Left cardiac atrium (tissue), 4 donors: Measurements from ENCODE around the gene HMX1. TPM values are rescaled to one million over a fixed set of nuclear protein-coding genes. Genes with fewer than 3 reads are reported as not detected.

Source experiments
- ATAC-seq, 2 donors: fragments of 200-7000 bp; cut with Tn5 transposase; one replicate each; pipeline ENCODE4 v1.9.1; 2020; ENCODE audit warnings: mild to moderate bottlenecking in 2 of 2, moderate library complexity in 2 of 2
- DNase-seq: peaks from one replicate; pipeline ENCODE4 v3.0.0-alpha.2; 2020
- intact Hi-C, 2 donors: fragments of 100-400 bp; cut with DNase I; formaldehyde crosslinking; loops; one replicate each; pipeline versions ENCODE4 v1.14.1 to v1.15.1; 2022 to 2023
- total RNA-seq, 2 donors: library from RNA; stranded (reverse); fragmentation: NEBNext Ultra II Directional; extraction: Animal tissue kit (Norgen Biotek cat#: 25700); gene quantifications; one replicate each; pipeline ENCODE4 v1.2.1, GENCODE V29; 2021
- donor health status: DM: no; HTN: yes; CAD: no.
- donor health status: DM: no; HTN: yes; CAD: no; lungs with severe emphysema.
- donor health status: DM: yes; HTN: yes; CAD: no.
- donor health status: Dilated cardiomyopathy.

Gene HMX1
- total RNA-seq, 2 donors from 2014 or later: not detected

DNA sequence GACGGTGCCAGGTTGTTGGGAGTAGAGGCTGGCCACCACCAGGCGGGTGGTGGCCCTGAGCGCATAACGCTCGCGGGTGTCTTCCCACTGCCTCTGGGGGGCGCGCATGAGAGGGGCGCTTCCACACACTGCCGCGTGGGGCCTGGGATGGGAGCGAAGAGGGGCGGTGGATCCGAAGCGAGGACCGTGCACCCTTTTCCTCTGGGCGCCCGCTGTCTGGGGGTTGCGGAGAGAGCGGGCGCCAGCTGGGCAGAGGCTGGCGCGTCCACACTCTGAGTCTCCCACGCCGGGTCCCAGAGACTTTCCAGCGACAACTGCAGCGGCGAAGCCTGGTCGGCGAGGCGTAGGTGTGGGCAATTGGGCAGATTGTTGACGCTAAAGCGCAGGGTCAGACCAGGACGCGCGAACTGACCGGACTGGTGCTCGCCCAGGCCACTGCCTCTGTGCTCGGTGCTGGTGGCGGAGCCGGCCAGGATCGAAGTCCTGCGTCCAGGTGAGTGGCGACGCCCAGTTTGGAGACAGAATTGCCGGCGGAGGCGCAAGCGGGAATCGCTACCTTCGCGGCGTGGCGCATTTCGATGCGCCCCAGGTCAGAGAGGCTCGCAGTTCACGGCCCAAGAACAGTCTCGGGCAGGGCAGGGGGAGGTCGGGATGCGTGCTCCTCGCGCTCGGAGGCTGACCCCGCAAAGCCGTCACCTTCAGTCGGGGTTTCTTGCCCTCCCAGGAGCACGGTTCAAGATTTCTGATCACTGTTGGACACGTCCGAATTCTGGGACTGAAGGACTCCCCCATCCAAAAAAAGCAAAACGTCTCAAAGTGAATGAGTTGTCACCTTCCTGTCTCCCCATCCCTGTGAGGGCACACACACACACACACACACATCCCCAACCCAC is 2.6 kb upstream of the HMX1 start:
- intact Hi-C loops: no loop called here
- ATAC-seq: no peak
- no peak for DNase-seq

DNA sequence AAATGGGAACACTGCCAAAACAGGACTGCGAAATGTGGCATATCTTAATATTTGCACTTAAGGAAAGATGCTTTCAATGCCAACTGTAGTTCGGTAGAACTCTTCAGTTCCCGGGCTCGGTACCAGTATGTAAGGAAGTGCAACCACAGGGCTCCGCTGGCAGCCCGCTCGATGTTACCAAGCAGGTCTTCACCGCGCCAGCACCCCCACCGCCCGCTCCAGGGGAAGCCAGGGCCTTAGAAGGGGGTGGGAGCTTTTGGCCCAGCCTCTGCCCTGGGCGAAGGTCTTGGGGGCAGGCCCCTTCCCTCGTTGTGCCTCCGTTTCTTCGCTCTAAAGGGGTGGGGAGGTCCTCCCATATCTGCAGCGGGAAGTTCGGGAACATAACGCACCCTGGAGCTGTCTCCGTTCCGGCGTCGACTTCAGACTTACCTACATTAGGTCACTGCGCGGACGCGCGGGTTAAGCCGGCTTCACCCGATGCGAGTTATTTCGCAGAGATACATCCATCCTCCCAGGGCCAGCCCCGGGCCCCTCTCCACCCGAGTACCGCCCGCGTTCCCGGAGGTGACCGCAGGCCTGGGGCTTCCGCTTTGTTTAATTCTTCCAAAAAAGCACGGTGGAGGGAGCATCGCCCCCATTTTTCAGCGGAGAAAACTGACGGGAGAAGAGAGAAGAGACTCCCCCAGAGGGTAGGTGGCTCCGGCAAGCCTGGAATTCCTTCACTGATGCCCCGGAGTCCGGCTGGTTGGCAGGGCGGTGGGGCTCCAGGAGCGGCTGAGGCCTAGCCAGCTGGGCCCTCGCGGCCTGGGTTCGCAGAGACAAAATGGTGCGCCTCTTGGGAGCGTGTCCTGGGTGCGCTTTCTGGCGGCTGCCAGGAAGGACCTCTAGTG is 1.0 kb upstream of the HMX1 start:
- ATAC-seq: no peak
- intact Hi-C loops: no loop called here
- DNase-seq: no peak

DNA sequence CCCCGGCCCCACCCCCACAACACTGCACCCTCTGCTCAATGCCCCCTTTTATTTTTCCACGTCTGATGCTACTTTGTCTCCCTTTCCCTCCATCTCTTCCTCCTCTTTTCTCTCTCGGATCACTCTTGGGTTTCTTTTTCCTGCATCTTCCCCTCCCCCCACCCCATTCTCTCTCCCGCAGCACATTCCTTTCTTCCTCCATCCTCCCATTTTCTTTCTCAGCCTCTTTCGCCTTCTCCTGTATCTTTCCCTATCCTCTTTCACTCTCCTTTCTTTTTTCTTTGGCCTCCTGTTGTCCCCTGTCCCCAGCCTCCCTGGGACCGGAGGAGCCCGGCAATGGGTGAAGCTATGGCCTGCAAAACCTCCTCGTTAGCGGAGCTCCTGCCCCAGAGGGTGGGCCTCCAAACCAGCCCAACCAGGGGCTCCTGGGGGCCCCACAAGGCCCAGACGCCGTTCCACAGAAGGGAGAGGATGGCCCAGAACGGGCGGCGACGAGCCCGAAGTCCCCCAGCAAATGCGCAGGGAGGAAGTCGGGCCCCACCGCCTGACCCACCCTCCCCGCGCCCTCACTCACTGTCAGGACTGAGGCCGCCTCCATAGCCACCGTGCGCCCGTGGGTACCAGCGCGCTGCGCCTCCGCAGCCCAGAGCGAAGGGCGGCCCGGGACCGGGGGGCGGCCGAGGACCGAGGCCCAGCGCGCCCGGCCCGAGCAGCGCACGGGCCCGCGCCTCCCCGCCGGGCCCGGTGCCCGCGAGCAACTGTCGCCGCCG is 807 bp downstream of the HMX1 start:
- DNase-seq (no peak), ATAC-seq (no peak)
- intact Hi-C loops: no loop called here

DNA sequence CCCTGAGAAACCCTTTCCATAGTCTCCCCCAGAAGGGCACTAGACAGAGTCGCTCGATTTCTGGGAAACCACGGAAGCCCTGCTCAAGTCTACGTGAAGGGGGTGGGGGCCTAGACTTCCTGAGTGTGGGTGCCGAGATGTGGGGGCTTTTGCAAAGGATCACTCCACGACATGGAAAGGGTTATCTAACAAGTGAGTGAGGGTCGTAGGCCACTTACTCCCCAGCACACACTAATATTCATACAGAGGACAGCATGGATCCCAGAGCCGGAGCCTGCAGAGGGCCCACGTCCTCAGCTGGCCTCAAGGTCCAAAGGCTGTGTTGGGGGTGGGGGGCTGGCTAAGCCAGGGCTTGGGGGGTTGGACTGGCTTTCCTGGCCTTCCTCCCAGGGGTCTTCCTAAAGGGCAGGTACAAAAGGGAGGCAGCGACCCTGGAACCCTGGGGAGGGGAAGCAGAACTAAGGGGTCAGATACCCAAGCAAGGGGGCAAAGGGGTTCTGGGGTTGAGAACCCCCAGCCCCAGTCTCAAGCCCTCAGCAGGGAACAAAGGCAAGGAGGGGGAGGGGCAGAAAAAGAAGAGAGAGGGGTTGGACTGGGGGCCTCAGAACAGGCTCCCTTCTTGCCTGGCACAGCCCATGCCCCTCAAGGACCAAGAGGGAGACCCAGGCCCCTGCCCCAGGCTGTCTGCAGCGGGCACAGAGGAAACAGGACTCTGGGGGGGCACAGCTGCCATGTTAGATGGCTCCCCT is 1.6 kb downstream of the HMX1 start:
- ATAC-seq (no peak), DNase-seq (no peak)
- intact Hi-C loops: no loop called here

DNA sequence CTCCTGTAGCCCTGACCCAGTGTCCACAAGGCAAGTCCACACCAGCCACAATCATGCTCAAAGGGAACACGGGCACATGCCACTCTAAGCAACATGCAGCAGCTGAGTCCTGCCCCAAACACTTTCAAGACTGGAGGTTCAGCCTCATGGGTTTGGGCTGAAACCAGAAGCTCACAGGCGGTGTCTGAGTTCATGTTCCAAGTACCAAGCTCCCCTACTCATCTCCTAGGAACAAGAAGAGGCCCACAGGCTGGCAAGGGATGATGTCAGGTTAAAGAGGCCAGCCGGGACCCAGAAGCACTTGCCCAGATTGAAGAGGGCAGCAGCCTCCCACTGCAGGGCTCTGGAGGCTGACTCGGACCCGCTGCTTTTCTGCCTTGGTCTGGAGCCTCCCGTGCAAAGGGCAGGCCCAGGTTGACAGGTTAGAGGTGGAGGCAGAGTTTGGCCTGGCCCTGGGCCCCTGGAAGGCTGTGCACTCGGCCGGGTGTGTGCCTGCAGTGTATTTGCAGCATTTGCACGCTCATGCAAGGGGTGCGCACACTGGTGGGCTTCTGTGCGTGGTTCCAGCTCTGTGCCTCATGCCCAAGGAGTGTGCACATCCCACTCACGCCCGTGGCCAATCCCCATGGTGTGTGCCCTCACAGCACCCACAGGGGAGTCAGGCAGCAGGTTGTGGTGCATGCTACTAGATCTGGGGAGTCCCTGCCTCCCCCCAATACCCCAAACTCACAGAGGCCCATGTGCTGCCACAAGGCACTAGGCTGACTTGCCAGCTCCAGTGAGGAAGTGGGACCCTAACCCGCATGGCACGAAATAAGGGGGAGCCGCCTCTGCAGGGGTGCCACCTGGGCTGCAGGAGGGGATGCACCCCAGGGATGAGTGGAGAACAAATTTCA is 2.4 kb downstream of the HMX1 start:
- no peak for ATAC-seq
- DNase-seq: no peak
- intact Hi-C loops: no loop called here

DNA sequence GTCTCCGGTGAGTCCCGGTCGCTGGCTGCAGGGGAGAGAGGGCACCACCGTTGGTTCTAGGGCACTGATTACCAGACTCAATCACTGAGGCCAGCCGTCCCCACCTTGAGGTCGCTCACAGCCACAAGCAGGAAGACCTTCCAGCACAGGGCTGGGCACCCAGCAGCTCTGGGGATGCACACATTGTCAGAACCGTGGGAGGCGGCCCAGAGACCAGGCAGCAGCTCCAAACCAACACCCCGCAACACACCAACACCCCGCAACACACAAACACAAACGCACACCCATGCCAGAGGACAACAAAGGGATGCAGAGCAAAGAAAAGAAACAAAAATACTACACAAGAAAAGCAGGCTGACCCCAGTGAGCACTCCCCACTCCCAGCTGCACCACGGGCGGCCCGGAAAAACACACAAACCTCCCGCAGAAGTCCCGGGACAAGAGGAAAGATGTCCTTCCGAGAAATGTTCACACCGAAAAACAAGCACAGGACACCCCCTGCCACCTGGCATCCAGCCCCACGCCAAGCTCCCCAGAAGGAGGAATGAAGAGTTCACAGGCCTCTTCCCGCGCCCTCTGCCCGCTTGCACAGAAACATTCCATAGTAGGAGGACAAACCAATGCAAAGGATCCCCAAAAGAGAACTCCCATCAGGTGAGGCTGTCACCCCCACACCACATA is 3.2 kb downstream of the HMX1 start:
- no peak for DNase-seq
- ATAC-seq: no peak
- intact Hi-C loops: no loop called here

DNA sequence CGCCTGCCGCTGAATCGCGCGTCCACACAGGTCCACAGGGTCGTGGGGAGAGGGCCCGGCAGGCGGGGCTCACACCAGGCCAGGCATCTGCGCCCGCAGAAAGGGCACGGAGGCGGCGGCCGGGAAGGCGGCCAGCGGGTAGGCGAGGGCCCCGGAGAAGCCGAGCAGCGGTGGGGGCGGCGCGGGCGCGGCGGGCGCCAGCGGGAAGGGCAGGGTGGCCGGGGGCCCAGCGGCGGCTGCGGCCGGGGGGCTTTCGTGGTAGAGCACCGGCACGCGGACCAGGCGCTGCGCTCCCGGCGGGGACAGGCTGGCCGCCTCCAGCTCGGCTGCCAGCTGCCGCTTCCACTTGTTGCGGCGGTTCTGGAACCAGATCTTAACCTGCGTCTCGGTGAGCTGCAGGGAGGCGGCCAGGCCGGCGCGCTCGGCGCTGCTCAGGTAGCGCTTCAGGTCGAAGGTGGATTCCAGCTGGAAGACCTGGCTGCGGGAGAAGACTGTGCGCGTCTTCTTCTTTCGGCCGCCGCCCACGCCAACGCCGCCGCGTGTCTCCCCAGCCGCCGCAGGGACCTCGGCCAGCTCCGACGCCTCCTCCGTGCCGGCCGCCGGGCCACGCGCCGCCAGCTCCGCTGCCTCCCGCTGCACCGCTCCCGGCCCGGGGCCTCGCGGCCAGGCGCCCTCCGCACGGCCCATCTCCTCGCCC is 3.9 kb downstream of the HMX1 start:
- DNase-seq (no peak), ATAC-seq (no peak)
- intact Hi-C loops: no loop called here

DNA sequence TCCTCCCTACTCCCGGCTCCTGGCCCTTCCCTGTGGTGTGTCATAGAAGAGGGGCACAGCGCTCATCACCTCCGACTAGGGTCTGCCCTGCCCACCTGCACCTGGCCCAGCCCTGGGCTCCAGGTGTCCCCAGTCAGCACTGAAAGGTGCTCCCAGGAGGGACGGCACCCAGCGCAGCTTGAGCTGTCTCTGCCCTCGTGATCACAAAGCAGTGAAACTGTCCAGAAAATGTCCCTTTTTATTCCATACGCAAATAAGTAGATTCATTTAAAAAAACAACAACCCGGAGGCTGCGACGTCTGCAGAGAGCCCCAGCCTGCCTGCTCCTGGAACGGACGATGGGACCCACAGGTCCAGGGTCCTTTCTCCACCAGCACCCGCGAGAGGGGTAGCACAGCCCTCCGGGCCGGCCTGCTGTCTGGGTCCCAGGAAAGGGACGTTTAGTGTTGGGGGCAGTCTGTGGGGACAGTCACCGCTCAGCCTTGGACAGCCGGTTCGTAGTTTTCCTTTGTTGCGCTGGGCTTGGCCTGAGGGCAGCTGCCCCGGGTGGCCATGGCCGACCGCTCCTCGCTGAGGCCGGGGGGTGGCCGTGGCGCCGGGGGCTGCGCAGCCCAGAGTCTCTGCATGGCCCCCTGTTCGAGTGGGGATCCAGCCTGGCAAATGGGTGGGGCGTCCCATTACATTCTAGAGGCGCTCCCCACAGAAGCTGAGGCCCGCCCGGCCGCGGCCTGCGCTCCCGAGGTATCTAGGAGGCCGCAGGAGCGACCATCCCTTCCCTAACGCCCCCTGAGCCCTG is 4.6 kb downstream of the HMX1 start:
- intact Hi-C loops: no loop called here
- DNase-seq: no peak
- ATAC-seq: no peak

DNA sequence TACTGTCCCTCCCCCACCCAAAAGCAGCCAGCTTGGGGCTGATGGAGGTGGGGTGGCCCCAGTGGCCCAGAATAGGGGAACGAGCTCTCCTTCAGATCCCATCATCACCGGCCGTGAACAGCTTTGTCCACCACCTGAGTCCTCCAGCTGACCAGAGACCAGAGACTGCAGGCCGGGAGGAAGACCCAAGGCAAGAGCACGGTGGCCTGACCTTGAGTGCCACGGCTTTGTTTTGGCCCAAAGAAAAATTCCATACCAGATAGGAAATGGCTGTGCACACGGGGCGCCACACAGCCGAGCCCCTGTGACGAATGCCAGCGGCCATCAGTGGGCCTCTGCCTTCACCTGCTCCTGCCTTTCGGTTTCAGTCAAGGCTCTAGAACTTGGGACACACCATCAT is 5.2 kb downstream of the HMX1 start:
- intact Hi-C loops: no loop called here
- no peak for DNase-seq
- no peak for ATAC-seq

DNA sequence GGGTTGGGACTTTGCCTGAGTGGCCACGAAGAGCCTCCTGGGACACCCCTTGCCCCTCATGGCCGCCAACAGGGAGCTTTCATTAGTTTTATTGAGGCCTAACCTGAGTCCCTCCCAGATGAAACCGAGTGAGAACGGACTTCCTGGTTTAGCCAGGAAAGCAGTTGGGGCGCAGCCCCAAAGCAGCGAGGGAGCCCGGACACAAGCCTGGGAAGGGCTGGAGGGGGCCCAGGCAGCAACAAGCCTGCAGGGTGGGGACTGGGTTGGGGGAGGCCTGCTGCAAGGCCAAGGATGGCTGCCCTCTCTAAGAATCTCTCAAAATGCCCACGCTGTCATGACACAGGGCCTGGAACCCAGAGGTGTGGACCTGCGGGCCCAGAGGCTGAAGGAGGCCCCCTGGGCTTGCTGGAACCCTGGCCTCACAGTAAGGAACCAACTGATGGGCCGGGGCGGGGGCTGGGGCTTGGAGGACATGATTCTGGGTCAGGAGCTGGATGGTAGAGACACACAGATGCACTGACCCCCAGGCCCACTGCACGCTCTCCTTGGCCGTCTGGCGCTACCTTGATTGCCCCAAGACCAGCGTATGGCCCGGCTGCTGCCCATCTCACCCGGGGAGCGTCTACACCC is 5.8 kb downstream of the HMX1 start:
- intact Hi-C loops: no loop called here
- no peak for DNase-seq
- no peak for ATAC-seq

DNA sequence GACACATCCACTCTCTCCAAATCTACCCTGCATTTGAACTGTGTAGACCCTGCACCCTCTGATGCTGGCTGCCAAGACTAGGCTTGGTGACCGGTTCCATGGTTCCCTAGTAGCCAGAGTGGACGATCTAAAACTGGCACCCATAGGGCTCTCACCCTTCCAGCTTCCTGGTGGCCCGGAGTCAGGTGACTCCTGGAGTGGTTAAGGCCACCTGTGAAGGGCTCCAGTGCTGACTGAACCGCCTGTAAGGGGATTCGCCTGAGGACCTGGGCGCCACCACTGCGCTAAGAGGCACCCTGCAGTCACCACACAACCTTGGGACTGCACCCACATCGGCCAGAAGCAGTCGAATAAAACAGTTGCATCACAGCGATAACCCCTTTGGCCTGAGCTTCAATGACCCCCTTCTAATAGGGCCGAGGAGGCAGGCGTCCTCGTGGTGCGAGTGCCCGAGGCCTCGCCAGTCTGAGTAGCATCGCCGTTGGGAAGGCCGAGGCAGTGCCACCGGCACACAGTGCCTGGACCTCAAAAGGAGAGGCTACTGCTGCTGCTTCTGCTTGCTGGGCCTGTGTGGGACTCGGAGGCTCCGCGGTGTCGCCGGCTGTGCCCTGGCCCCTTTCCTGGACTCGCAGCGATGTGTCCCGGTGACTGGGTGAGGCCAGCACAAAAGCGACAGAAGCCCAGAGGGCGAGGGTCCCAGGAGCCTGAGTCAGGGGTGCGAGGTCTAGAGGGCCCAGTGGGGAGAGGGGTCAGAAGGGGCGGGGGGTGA is 6.5 kb downstream of the HMX1 start:
- DNase-seq (no peak), ATAC-seq (no peak)
- intact Hi-C loops: no loop called here

DNA sequence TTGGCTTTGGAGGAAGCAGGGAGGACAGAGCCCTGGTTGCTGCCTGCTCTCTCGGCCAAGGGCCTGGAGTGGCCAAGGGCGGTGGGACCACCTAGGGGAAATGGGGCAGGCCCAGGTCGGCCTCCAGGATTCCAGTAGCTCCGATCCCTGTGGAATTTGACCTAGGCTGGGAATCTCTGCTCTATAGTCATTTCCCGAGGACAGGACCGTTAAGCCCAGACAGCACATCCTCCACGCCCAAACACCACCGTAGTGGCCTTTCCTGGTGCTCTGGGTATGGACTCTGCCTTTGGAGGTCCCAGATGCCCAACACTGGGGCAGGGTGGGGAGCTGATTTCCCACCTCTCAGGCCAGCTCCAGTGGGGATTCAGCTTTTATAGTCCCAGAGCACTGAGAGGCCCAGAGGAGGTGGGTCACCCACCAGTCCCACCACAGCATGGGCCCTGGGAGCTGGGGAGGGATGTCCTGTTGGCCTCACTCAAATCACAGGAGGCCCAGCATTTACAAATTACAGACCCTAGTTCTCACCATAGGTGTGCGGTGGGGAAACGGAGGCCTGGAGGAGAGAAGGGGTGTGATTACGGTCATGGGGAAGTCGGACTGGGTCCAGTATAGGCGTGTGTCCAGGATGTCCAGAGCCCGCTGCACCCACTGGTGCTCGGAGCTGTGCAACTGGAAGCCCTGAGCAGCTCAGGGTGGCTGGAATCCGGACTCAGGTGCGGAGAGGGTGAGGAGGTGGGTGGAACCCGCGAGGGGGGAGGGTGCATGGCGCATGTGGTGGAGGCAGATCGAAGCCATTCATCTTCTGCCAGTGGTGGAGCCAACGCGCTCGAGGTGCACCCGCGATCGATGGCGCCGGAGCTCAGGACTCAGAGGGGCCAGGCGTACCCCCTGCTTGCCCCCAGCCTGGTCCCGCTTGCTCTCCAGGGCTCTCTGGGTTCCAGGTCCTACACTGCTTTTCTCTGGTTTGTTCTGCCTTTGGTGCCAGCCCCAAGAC is 7.7 kb downstream of the HMX1 start:
- intact Hi-C loops: no loop called here
- no peak for ATAC-seq
- DNase-seq: no peak

DNA sequence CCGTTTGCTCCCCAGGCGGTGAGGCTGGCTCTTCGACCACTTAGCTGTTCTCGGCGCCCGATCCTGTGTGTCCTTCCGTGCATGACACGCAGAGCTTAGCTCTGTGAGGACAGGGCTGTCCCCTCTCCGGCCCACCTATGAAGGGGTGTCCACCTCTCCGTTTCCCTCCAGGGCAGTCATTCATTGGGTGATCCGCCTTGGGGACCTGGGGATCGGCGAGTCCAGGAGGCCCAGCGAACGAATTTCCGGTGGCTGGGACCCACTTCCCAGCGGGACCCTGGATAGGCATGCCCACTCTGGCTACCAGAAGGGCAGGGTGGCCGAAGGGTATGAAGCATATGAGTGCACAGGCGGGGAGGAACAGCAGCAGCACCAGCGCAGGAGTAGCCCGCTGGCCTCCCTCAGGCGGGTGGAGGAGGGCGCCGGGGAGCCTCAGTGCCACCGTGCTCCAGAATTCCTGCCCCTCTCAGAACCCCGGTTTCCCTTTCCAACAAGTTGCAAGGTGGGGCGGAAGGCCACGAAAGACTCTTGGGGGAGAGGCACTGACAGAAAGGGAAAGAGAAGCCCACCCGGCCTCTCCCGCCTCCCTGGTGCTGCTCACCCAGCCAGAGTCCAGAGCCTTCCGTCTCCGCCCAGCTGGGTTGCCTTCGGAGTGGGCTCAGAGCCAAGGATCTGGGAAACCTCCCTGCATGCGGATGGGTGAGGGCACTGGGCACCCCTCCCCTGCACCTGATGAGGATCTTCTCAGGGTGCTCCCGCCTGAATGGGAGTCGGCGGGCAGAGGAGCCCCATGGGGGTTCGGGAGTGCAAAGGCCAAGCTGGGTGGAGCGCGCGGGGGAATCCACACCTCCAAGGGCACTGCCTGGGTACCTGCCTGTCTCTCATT is 8.6 kb downstream of the HMX1 start:
- ATAC-seq (no peak), DNase-seq (no peak)
- intact Hi-C loops: no loop called here
